ENCODE results near the gene PDE6H. TPM values are rescaled to one million over a fixed set of nuclear protein-coding genes. Genes with fewer than 3 reads are reported as not detected.

PDE6H gene
- total RNA-seq, 1 donor from 2014 or later, result not detected

- DNase-seq (ENCODE audit: low spot score), result no peak
- Mint-ChIP-seq H3K4me3 (no peak overlapping the region), H3K9me3 (no peaks in the 10 kb centered on the region), H3K4me1 (no peaks in the 10 kb centered on the region), H3K27me3 (ENCODE audit: insufficient read depth, low read depth) (no peaks in the 10 kb centered on the region), H3K36me3 (no peaks in the 10 kb centered on the region), H3K27ac (no peak overlapping the region)
- no peaks in the 10 kb centered on the region for H3K79me2 ChIP-seq (ENCODE audit: low read depth)
- no peak overlapping the region for H3K9ac ChIP-seq
- no peaks in the 10 kb centered on the region for H3K4me1 ChIP-seq
- H3K36me3 ChIP-seq, result no peaks in the 10 kb centered on the region
- no peaks in the 10 kb centered on the region for H4K20me1 ChIP-seq (ENCODE audit: low read depth)
- no peak overlapping the region for H2AFZ ChIP-seq (replicated peaks)
- H3K9me3 ChIP-seq (ENCODE audit: low read depth), result no peaks in the 10 kb centered on the region
- H3K27ac ChIP-seq, result no peak overlapping the region
- H3F3A ChIP-seq (ENCODE audit: low read depth), result no peaks in the 10 kb centered on the region
- TF ChIP-seq CTCF (IDR thresholded peaks at IDR 0.05) (no peak), EZH2phosphoT487 (IDR thresholded peaks at IDR 0.05) (no peak), EZH2 (IDR thresholded peaks at IDR 0.05) (no peak)
- no peaks in the 10 kb centered on the region for H3K27me3 ChIP-seq
- no peak overlapping the region for H3K4me3 ChIP-seq
- H3K4me2 ChIP-seq, result no peak overlapping the region
Observed at GRCh38 chr12:14984036-14984435, 11.2 kb downstream of the PDE6H start.

- Histone ChIP-seq H3F3A (ENCODE audit: low read depth) (no peaks in the 10 kb centered on the region), H2AFZ (replicated peaks) (no peak overlapping the region), H3K9me3 (ENCODE audit: low read depth) (no peaks in the 10 kb centered on the region), H3K4me1 (no peaks in the 10 kb centered on the region), H3K36me3 (no peaks in the 10 kb centered on the region), H3K9ac (no peak overlapping the region), H3K4me3 (no peak overlapping the region), H3K27ac (no peak overlapping the region), H4K20me1 (ENCODE audit: low read depth) (no peaks in the 10 kb centered on the region), H3K4me2 (no peak overlapping the region), H3K27me3 (no peaks in the 10 kb centered on the region), H3K79me2 (ENCODE audit: low read depth) (no peaks in the 10 kb centered on the region)
- H3K27me3 Mint-ChIP-seq (ENCODE audit: insufficient read depth, low read depth), result no peaks in the 10 kb centered on the region
- DNase-seq (ENCODE audit: low spot score), result no peak
- no peaks in the 10 kb centered on the region for H3K4me1 Mint-ChIP-seq
- H3K4me3 Mint-ChIP-seq, result no peak overlapping the region
- no peaks in the 10 kb centered on the region for H3K36me3 Mint-ChIP-seq
- no peak overlapping the region for H3K27ac Mint-ChIP-seq
- no peak for TF ChIP-seq CTCF (IDR thresholded peaks at IDR 0.05)
- TF ChIP-seq EZH2phosphoT487 (IDR thresholded peaks at IDR 0.05), result no peak
- TF ChIP-seq EZH2 (IDR thresholded peaks at IDR 0.05), result no peak
- H3K9me3 Mint-ChIP-seq, result peaks cover under 1% of the 10 kb centered on the region
Observed at GRCh38 chr12:14984766-14985285, 12.0 kb downstream of the PDE6H start.

DNA sequence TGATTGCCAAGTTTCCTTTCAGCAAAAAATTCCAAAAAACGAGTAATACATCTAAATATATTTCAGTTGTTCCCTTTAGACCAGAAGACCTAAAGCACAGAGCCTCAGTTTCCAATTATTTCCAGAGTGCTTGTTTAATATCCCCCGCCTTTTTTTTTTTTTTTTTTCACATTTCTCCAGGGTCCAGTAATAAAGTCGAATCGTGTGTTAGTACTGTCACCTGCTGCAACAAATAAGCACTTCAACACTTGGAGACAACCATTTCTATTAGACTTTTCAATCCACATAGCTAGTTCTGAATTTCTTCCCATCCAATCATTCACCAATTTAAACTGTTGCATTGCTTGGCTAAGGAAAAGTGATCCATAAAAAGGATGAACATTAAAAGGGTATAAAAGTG lies 13.6 kb downstream of the PDE6H start:
- Histone ChIP-seq H3K27me3 (no peaks in the 10 kb centered on the region), H2AFZ (replicated peaks) (no peak overlapping the region), H3K36me3 (no peaks in the 10 kb centered on the region), H3K9me3 (ENCODE audit: low read depth) (no peaks in the 10 kb centered on the region), H3K4me2 (no peak overlapping the region), H3K9ac (no peak overlapping the region), H3F3A (ENCODE audit: low read depth) (no peaks in the 10 kb centered on the region), H3K79me2 (ENCODE audit: low read depth) (no peaks in the 10 kb centered on the region), H3K4me3 (no peak overlapping the region), H3K4me1 (no peaks in the 10 kb centered on the region), H3K27ac (no peak overlapping the region), H4K20me1 (ENCODE audit: low read depth) (no peaks in the 10 kb centered on the region)
- H3K27ac Mint-ChIP-seq, result no peak overlapping the region
- H3K27me3 Mint-ChIP-seq (ENCODE audit: insufficient read depth, low read depth), result no peaks in the 10 kb centered on the region
- TF ChIP-seq EZH2 (IDR thresholded peaks at IDR 0.05) (no peak), CTCF (IDR thresholded peaks at IDR 0.05) (no peak)
- no peaks in the 10 kb centered on the region for H3K4me1 Mint-ChIP-seq
- H3K9me3 Mint-ChIP-seq, result peaks cover 6% of the 10 kb centered on the region
- no peak for DNase-seq (ENCODE audit: low spot score)
- no peak overlapping the region for H3K4me3 Mint-ChIP-seq
- no peaks in the 10 kb centered on the region for H3K36me3 Mint-ChIP-seq

Measured in neural progenitor cell (in vitro differentiated cells).